Fibroblast of lung (primary cell): ENCODE data around the gene NRF1. TPM values are rescaled to one million over a fixed set of nuclear protein-coding genes. Genes with fewer than 3 reads are reported as not detected.
"Not testable (repeated sequence)": the region's sequence is repeated elsewhere in the genome, so short reads cannot be mapped to it uniquely, and the experiment has no call there.

Source experiments
- DNase-seq, 2 donors: peaks; one replicate each; pipeline versions ENCODE4 v3.0.0 to v3.0.0-alpha.2; 2010; ENCODE audit warnings: low read depth in 2 of 2
- H2AFZ ChIP-seq: 2 replicates; pipeline ENCODE4 v1.5.1; 2012; ENCODE audit warnings: low read length, control low read depth, inconsistent platforms
- H3K27ac ChIP-seq: 2 replicates; pipeline ENCODE4 v1.5.1; 2011; ENCODE audit warnings: low read length, control low read depth; ENCODE audit not compliant: insufficient read depth
- H3K27me3 ChIP-seq: 2 replicates; pipeline ENCODE4 v1.5.1; 2011; ENCODE audit warnings: mild to moderate bottlenecking, low read length; ENCODE audit not compliant: control insufficient read depth, insufficient read depth
- H3K36me3 ChIP-seq: 2 replicates; pipeline ENCODE4 v1.5.1; 2011; ENCODE audit warnings: low read length; ENCODE audit not compliant: control insufficient read depth, insufficient read depth
- H3K4me1 ChIP-seq: 2 replicates; pipeline ENCODE4 v1.5.1; 2011; ENCODE audit warnings: low read length; ENCODE audit not compliant: control insufficient read depth, insufficient read depth; ENCODE audit errors: extremely low read depth
- H3K4me2 ChIP-seq: 2 replicates; pipeline ENCODE4 v1.5.1; 2011; ENCODE audit warnings: low read length, control low read depth; ENCODE audit not compliant: insufficient read depth; ENCODE audit errors: extremely low read depth
- H3K4me3 ChIP-seq, 4 experiments: fragments of 200-600 bp in 1 of 4; sonication (generic) in 1 of 4; replicated peaks in 1 of 4; 2 replicates each; pipeline ENCODE4 v1.5.1; 2011 to 2016; ENCODE audit warnings: low read length in 4 of 4, low read depth in 3 of 4, mild to moderate bottlenecking in 3 of 4, control low read depth in 2 of 4, inconsistent platforms in 1 of 4, mixed read lengths in 1 of 4; ENCODE audit not compliant: insufficient read depth in 1 of 4; ENCODE audit errors: control extremely low read depth in 1 of 4
- H3K79me2 ChIP-seq: 2 replicates; pipeline ENCODE4 v1.5.1; 2012; ENCODE audit warnings: mild to moderate bottlenecking, low read length, inconsistent platforms; ENCODE audit not compliant: control insufficient read depth, insufficient read depth
- H3K9ac ChIP-seq: 2 replicates; pipeline ENCODE4 v1.5.1; 2011; ENCODE audit warnings: mild to moderate bottlenecking, low read length, control low read depth; ENCODE audit not compliant: insufficient read depth
- H3K9me3 ChIP-seq: 2 replicates; pipeline ENCODE4 v1.5.1; 2012; ENCODE audit warnings: low read depth, low read length; ENCODE audit not compliant: control insufficient read depth, insufficient read depth
- H4K20me1 ChIP-seq: 2 replicates; pipeline ENCODE4 v1.5.1; 2011; ENCODE audit warnings: low read length; ENCODE audit not compliant: control insufficient read depth, insufficient read depth; ENCODE audit errors: extremely low read depth
- EZH2 ChIP-seq: IDR thresholded peaks from 2 replicates; pipeline ENCODE4 v1.5.1; 2012; ENCODE audit warnings: low read length, control low read depth, mild to moderate bottlenecking; ENCODE audit errors: missing control alignments
- polyA plus RNA-seq, 2 donors: library from polyadenylated mRNA; depleted of rRNA in 1 of 2; stranded (reverse) in 1 of 2; unstranded in 1 of 2; fragments of >200 nt; gene quantifications; 2 replicates each; pipeline ENCODE4 v1.2.1, GENCODE V29; 2011 to 2012; ENCODE audit warnings: missing spikeins in 1 of 2
- total RNA-seq: library from RNA; depleted of rRNA; stranded (reverse); fragments of >200 nt; gene quantifications from 2 replicates; pipeline ENCODE4 v1.2.1, GENCODE V29; 2014
- TF ChIP-seq, protein P1 (sequence below), 2 donors: IDR thresholded peaks in 1 of 2; conservative IDR thresholded peaks in 1 of 2; 1 replicate in 1 of 2; 2 replicates in 1 of 2; pipeline ENCODE4 v1.5.1; 2011 to 2012; ENCODE audit warnings: low read length in 2 of 2, control low read depth in 1 of 2, inconsistent platforms in 1 of 2, low read depth in 1 of 2, mild to moderate bottlenecking in 1 of 2

NRF1 gene
- total and polyA plus RNA-seq, 2 donors (not counting 1 experiment from before 2014, with no cell fraction given): 7.3 to 15.5 TPM

DNA sequence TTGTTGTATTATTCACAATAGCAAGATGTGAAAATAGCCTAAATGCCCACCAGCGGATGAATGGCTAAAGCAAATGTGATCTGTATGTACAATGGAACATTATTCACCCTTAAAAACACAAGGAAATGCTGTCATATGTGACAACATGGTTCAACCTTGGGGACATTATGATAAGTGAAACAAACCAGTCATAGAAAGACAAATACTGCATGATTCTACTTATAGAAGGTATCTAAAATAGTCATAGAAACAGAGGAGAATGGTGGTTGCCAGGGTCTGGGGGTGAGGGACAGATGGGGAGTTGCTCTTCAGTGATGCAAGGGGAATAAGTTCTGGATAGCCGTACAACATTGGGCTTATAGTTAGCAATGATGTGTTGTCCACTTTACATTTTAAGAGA, 58.4 kb downstream of the NRF1 start:
- no peak overlapping the region for H3K4me3 ChIP-seq
- H3K4me1 ChIP-seq: peaks cover 3% of the 10 kb centered on the region
- TF ChIP-seq EZH2: no peak
- TF ChIP-seq, protein P1, sequence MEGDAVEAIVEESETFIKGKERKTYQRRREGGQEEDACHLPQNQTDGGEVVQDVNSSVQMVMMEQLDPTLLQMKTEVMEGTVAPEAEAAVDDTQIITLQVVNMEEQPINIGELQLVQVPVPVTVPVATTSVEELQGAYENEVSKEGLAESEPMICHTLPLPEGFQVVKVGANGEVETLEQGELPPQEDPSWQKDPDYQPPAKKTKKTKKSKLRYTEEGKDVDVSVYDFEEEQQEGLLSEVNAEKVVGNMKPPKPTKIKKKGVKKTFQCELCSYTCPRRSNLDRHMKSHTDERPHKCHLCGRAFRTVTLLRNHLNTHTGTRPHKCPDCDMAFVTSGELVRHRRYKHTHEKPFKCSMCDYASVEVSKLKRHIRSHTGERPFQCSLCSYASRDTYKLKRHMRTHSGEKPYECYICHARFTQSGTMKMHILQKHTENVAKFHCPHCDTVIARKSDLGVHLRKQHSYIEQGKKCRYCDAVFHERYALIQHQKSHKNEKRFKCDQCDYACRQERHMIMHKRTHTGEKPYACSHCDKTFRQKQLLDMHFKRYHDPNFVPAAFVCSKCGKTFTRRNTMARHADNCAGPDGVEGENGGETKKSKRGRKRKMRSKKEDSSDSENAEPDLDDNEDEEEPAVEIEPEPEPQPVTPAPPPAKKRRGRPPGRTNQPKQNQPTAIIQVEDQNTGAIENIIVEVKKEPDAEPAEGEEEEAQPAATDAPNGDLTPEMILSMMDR (conservative IDR thresholded peaks at IDR 0.05 in 1 of 2, IDR thresholded peaks at IDR 0.05 in 1 of 2; ENCODE audit: low read depth in 1 of 2, low read length in 2 of 2): no peak
- H3K4me2 ChIP-seq: no peak overlapping the region
- H3K9me3 ChIP-seq: no peaks in the 10 kb centered on the region
- no peaks in the 10 kb centered on the region for H3K79me2 ChIP-seq
- H3K27ac ChIP-seq: no peak overlapping the region
- DNase-seq: no peak
- no peaks in the 10 kb centered on the region for H3K27me3 ChIP-seq
- H3K36me3 ChIP-seq: no peaks in the 10 kb centered on the region
- no peak overlapping the region for H3K9ac ChIP-seq
- no peak overlapping the region for H2AFZ ChIP-seq
- H4K20me1 ChIP-seq: no peaks in the 10 kb centered on the region

DNA sequence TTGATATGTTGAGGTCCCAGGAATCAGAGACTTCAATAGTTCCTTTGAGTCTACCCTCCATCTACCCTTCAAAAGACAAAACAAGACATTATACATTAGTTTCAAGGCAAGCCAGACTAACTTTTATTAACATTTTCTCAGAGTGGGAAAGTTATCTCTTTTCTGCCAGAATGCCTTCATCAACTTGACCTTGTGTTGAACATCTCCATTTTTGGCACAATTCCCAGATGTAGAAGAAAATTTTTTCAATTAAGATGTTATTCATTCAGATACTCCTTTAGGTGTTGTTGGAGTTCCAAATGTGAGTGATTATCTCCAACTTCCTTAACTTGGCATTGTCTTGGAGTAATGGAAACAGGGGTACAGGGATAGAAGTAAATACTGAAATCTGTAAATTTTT, 59.1 kb downstream of the NRF1 start:
- Histone ChIP-seq H3K4me2 (no peak overlapping the region), H3K27me3 (no peaks in the 10 kb centered on the region), H3K9me3 (no peaks in the 10 kb centered on the region), H3K79me2 (no peaks in the 10 kb centered on the region), H3K4me3 (no peak overlapping the region), H3K36me3 (no peaks in the 10 kb centered on the region), H3K9ac (no peak overlapping the region), H4K20me1 (no peaks in the 10 kb centered on the region), H3K4me1 (no peaks in the 10 kb centered on the region), H3K27ac (no peak overlapping the region), H2AFZ (no peak overlapping the region)
- DNase-seq: peak; percentile 23 to 31
- TF ChIP-seq EZH2: no peak
- TF ChIP-seq, protein P1 (conservative IDR thresholded peaks at IDR 0.05 in 1 of 2, IDR thresholded peaks at IDR 0.05 in 1 of 2; ENCODE audit: low read depth in 1 of 2, low read length in 2 of 2): no peak

DNA sequence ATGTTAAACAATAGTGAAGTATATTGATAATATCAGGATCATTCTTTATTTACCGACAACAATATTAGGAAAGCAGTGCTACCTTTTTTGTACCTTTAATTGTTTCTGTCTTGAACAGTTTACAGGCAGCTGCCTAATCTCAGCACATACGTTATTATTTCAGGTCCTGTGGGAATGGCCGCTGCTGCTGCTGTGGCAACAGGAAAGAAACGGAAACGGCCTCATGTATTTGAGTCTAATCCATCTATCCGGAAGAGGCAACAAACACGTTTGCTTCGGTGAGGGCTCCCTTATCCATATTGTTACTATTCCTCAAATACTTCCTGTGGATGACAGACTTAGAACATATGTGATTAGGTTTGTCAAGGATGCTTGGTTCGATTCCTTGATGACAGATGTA, 59.7 kb downstream of the NRF1 start:
- Histone ChIP-seq H3K4me2 (no peak overlapping the region), H3K9ac (no peak overlapping the region), H3K79me2 (no peaks in the 10 kb centered on the region), H3K36me3 (no peaks in the 10 kb centered on the region), H3K4me3 (no peak overlapping the region), H3K27me3 (no peaks in the 10 kb centered on the region), H3K9me3 (no peaks in the 10 kb centered on the region), H3K4me1 (no peaks in the 10 kb centered on the region), H2AFZ (no peak overlapping the region), H3K27ac (no peak overlapping the region), H4K20me1 (no peaks in the 10 kb centered on the region)
- TF ChIP-seq, protein P1 (conservative IDR thresholded peaks at IDR 0.05 in 1 of 2, IDR thresholded peaks at IDR 0.05 in 1 of 2; ENCODE audit: low read depth in 1 of 2, low read length in 2 of 2): no peak
- no peak for TF ChIP-seq EZH2
- no peak for DNase-seq

DNA sequence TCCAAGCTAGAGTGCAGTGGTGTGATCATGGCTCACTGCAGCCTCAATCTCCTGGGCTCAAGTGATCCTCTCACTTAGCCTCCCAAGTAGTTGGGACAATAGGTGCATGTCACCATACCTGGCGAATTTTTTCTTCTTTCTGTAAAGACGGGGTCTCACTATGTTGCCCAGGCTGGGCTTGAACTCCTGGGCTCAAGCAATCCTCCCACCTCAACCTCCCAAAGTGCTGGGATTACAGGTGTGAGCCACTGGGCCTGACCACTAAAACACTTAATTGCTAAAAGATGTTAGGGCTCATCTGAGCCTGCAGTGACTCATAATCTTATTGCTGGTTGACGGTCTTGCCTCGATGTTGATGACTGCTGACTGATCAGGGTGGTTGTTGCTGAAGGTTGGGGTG, 63.0 kb downstream of the NRF1 start:
- not testable (repeated sequence) for H3K4me2 ChIP-seq, H3K9me3 ChIP-seq, H4K20me1 ChIP-seq, H3K4me3 ChIP-seq, H3K27me3 ChIP-seq, DNase-seq, H2AFZ ChIP-seq, H3K9ac ChIP-seq, H3K4me1 ChIP-seq, H3K79me2 ChIP-seq, H3K27ac ChIP-seq, H3K36me3 ChIP-seq
